Inflammatory macrophage (primary cell): ENCODE measurements around the gene NBAS.

Source experiments
- DNase-seq, 2 donors: peaks; one replicate each; pipeline ENCODE4 v3.0.0-alpha.2; 2020 to 2022
- total RNA-seq, 18 experiments: gene quantifications; one replicate each; lab custom pipeline; 2026; ENCODE audit warnings: mixed read lengths in 6 of 18, inconsistent platforms in 2 of 18; lab: John Stamatoyannopoulos, UW

NBAS gene
- 55.1 to 116 (median 93.6) reads per million in 18 experiments for total RNA-seq

GRCh38 chr2:15560988-15561573 is at the start of gene NBAS:
NBAS (minus strand) TSS chr2:15561334; CDS start chr2:15561304, 30 bp downstream.
- DNase-seq = peak; percentile 86 to 89

DNA sequence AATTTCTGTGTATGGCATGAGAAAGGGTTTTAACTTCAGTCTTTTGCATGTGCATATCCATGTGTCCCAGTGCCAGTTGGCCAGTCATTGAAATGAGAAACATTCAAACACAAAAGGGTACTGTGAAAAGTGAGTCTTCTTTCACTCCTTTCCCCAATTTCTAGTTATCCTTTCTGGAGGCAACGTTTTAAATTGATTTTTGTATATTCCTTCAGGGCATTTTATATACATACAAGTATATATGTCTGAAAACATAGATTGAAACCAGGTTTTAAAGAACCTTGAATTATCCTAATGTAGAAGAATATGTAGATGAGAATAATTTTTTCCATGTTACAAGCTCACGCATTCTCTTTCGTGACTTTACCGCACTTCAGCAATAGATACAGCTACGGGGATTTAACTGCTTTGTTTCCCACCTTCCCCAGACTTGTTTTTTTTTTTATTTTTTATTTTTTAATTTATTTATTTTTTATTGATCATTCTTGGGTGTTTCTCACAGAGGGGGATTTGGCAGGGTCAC is 49.4 kb upstream of the NBAS start:
- no peak for DNase-seq

- DNase-seq = no peak
Measured at GRCh38 chr2:15609341-15610042, 48.4 kb upstream of the NBAS start.

DNA sequence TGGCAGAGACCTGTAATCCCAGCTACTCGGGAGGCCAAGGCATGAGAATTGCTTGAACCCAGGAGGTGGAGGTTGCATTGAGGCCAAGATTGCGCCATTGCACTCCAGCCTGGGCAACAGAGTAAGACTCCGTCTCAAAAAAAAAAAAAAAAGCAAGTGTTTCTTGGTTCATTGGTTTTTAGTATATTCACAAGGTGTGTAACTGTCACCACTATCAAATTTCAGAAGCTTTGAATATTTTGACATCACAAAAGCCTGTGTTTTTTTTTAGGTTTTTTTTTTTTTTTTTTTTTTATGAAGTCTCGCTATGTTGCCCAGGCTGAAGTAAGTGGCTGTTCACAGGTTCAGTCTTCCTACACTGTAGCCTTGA is 47.2 kb upstream of the NBAS start:
- no peak for DNase-seq

- DNase-seq = no peak
Measured at GRCh38 chr2:15607709-15608391, 46.7 kb upstream of the NBAS start.

DNA sequence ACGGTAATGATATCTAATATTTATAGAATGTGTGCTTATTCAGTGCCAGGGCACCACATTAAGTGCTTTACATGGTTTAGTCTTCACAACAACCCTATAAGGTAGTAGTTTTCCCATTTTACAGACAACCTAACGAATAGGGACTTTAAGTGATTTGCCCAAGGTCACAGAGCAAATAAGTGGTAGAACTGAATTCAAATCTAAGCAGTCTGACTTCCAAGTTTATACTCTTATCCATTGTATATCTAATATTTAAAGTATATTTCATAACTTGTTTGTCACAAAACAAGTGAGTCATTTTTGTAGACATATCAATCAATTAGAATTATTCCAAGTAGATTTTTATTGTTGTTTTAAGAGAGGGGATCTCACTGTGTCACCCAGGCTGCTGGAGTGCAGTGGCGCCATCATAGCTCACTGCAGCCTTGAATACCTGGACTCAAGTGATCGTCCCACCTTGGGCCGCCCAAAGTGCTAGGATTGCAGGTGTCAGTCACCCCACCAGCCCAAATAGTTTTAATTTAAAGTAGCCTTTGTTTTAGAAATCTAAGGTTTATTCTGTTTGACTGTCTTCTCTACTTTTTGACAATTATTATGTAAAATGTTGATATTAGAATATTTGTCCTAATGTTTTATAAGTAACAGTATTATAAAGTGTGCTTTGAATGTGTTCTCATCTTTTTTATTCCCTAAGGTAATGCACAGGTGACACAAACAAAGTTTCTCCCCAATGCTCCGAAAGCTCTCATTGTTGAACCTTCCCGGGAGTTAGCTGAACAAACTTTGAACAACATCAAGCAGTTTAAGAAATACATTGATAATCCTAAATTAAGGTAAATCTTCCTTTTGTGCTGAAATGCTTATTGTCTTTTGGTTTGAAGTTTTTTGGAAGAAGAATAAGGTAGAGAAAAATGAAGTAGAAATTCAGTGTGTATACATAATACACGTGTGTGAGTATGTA is 45.6 kb upstream of the NBAS start:
- DNase-seq = no peak

DNA sequence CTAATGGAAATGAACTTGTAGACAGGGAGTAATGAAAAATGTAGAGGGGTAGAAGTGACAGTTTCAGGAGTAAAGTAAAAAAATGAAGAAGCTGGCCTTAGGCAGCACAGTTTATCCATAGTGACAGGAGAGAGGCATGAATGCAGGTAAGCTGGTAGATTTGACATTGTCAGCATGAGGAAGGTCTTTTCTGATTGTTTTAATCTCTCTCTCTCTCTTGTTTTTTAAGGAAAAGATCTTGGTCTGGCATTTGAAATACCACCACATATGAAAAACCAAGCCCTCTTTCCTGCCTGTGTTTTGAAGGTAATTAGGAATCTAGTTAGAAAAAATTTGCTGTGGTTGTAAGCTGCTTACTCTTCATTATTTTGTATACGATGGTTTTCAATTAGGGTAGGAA is 44.6 kb upstream of the NBAS start:
- DNase-seq = no peak

GRCh38 chr2:15603948-15604347 is 42.8 kb upstream of the NBAS start:
- no peak for DNase-seq

DNA sequence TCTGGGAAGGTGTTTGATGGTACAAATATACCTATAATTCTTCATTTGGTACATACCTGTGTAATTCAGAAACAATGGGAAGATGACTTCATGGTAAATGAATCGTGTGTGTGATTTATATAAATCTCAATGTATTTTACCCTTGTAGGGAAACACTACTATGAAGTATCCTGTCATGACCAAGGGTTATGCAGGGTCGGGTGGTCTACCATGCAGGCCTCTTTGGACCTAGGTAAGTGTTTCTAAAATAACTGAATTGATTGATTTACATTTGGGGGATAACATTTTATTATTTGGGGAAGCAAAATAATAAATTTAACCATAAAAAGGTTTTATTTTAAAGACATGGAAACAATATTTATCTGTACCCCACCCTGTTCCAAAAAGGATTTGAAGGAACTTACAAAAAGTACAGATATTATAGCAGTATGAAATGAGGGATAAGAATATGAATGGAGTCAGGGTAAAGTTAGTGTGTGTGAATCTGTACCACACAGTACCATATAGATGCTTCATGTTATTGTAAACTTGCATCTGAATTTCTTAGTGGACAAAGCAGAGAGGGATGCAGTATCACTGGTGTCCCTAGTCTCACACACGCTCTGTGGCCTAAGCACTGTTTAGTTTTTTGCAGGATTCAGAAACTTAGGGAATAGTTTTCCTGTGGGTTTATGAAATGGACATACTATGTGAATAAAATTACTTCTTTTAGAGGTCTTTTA is 42.1 kb upstream of the NBAS start:
- no peak for DNase-seq

DNA sequence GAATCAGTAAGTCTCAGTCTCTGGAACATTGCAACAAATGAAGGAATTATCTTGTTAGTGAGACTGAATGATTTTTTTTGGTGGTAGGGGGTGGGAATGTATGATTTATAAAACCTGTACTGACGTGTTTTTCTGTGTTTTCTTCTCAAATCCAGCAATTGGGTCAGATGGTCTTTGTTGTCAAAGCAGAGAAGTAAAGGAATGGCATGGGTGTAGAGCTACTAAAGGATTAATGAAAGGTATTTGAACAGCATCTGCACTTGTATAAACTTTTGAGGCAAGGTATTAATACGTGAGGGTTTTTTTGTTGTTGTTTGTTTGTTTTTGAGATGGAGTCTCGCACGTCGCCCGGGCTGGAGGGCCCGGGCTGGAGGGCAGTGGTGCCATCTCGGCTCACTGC is 41.3 kb upstream of the NBAS start:
- no peak for DNase-seq

GRCh38 chr2:15601681-15602080 is 40.5 kb upstream of the NBAS start:
- no peak for DNase-seq

- DNase-seq = no peak
Measured at GRCh38 chr2:15599994-15600393, 38.9 kb upstream of the NBAS start.

- no peak for DNase-seq
Measured at GRCh38 chr2:15596968-15597367, 35.8 kb upstream of the NBAS start.

- DNase-seq = no peak
Measured at GRCh38 chr2:15596350-15596749, 35.2 kb upstream of the NBAS start.

DNA sequence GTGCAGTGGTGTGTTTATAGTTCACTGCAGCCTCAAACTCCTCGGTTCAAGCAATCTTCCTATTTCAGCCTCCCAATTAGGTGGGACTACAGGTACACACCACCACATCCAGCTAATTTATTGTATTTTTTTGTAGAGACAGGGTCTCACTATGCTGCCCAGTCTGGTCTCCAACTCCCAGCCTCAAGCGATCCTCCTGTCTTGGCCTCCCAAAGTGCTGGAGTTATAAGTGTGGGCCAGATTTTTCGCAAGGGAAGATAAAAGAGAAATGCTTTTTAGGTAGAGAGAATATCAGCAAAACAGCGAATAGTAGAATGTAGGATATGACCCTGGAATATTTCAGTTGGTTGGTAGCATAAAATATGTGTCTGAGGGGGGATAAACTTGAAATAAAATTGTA is 34.8 kb upstream of the NBAS start:
- no peak for DNase-seq

- DNase-seq = no peak
Measured at GRCh38 chr2:15595342-15595905, 34.3 kb upstream of the NBAS start.

GRCh38 chr2:15594291-15595256 is 33.4 kb upstream of the NBAS start:
- no peak for DNase-seq

DNA sequence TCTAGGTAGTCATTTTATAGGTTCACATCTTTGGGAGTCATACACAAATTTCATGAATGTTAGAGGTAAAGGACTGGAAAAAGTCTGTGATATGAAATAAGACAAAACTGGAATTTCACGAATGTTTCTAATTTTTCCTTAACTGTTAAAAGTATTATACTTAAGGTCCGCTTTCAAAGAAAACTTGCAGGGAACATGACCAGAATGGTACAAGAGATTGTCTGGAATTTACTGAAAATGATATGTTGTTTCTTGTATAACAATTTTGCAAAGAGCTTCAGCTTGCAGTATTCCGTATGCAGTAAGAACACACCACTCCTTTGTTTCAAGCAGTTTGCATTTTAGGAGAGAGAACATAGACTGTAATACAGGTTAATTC is 32.2 kb upstream of the NBAS start:
- DNase-seq = no peak

GRCh38 chr2:15591692-15592463 is 30.7 kb upstream of the NBAS start, which contains the start of gene DDX1:
DDX1 (plus strand) TSS chr2:15591868; CDS start chr2:15591934, 66 bp downstream.
- peak; percentile 87 to 89 for DNase-seq

GRCh38 chr2:15591373-15591691 is 30.2 kb upstream of the NBAS start:
- no peak for DNase-seq
